HEK293 (cell line): Measurements from ENCODE around the gene STX5.

Source experiments
- MZF1 ChIP-seq: fragments of 450-650 bp; formaldehyde crosslinking; IDR thresholded peaks from 2 replicates; pipeline ENCODE4 v1.5.1; 2017; ENCODE audit warnings: missing biosample characterization, missing genetic modification characterization, borderline replicate concordance
- ZBTB21 ChIP-seq: fragments of 450-650 bp; formaldehyde crosslinking; IDR thresholded peaks from 2 replicates; pipeline ENCODE4 v1.5.1; 2017; ENCODE audit warnings: missing biosample characterization, missing genetic modification characterization
- ZBTB6 ChIP-seq: fragments of 450-650 bp; formaldehyde crosslinking; IDR thresholded peaks from 2 replicates; pipeline ENCODE4 v1.5.1; 2017; ENCODE audit warnings: missing biosample characterization, missing genetic modification characterization
- ZNF202 ChIP-seq: fragments of 450-650 bp; formaldehyde crosslinking; IDR thresholded peaks from 2 replicates; pipeline ENCODE4 v1.5.1; 2016; ENCODE audit warnings: missing biosample characterization, missing genetic modification characterization, borderline replicate concordance

- no peak for TF ChIP-seq ZBTB6 (tag by site-specific recombination)
- no peak for TF ChIP-seq ZBTB21 (tag by site-specific recombination)
- no peak for TF ChIP-seq MZF1 (tag by site-specific recombination)
- no peak for TF ChIP-seq ZNF202
Measured at GRCh38 chr11:62789576-62789975, 42.3 kb downstream of the STX5 start.
